ENCODE results near the gene C1QTNF1.
"Not testable (repeated sequence)": the region's sequence is repeated elsewhere in the genome, so short reads cannot be mapped to it uniquely, and the experiment has no call there.

Gene C1QTNF1

GRCh38 chr17:79022507-79022991, 1.4 kb upstream of the C1QTNF1 start:
- DNase-seq (ENCODE audit: extremely low read depth in 1 of 2, low read depth in 1 of 2), result no peak

- no peak for DNase-seq (ENCODE audit: extremely low read depth in 1 of 2, low read depth in 1 of 2)
These were observed 726 bp upstream of the C1QTNF1 start for GRCh38 chr17:79023180-79023705.

GRCh38 chr17:79024901-79025737, 1.1 kb downstream of the C1QTNF1 start:
- no peak for DNase-seq (ENCODE audit: extremely low read depth in 1 of 2, low read depth in 1 of 2)

- no peak for DNase-seq (ENCODE audit: extremely low read depth in 1 of 2, low read depth in 1 of 2)
These were observed 2.7 kb downstream of the C1QTNF1 start for GRCh38 chr17:79026376-79027273.

GRCh38 chr17:79027274-79027924, 3.4 kb downstream of the C1QTNF1 start:
- DNase-seq (ENCODE audit: extremely low read depth in 1 of 2, low read depth in 1 of 2), result no peak

- no peak for DNase-seq (ENCODE audit: extremely low read depth in 1 of 2, low read depth in 1 of 2)
These were observed 4.0 kb downstream of the C1QTNF1 start for GRCh38 chr17:79027925-79028491.

- DNase-seq (ENCODE audit: extremely low read depth in 1 of 2, low read depth in 1 of 2), result no peak
These were observed 4.7 kb downstream of the C1QTNF1 start for GRCh38 chr17:79028496-79029326.

- no peak for DNase-seq (ENCODE audit: extremely low read depth in 1 of 2, low read depth in 1 of 2)
These were observed 5.5 kb downstream of the C1QTNF1 start for GRCh38 chr17:79029327-79030009.

- not testable (repeated sequence) for DNase-seq (ENCODE audit: extremely low read depth in 1 of 2, low read depth in 1 of 2)
These were observed 6.7 kb downstream of the C1QTNF1 start for GRCh38 chr17:79030636-79031035.

GRCh38 chr17:79031996-79032875, 8.3 kb downstream of the C1QTNF1 start:
- DNase-seq (ENCODE audit: extremely low read depth in 1 of 2, low read depth in 1 of 2), result no peak

GRCh38 chr17:79033046-79033616, 9.2 kb downstream of the C1QTNF1 start:
- no peak for DNase-seq (ENCODE audit: extremely low read depth in 1 of 2, low read depth in 1 of 2)

GRCh38 chr17:79033741-79034501, 10.0 kb downstream of the C1QTNF1 start:
- no peak for DNase-seq (ENCODE audit: extremely low read depth in 1 of 2, low read depth in 1 of 2)

GRCh38 chr17:79034931-79035485, 11.0 kb downstream of the C1QTNF1 start:
- DNase-seq (ENCODE audit: extremely low read depth in 1 of 2, low read depth in 1 of 2), result no peak

- DNase-seq (ENCODE audit: extremely low read depth in 1 of 2, low read depth in 1 of 2), result no peak
These were observed 11.7 kb downstream of the C1QTNF1 start for GRCh38 chr17:79035686-79036085.

- no peak for DNase-seq (ENCODE audit: extremely low read depth in 1 of 2, low read depth in 1 of 2)
These were observed 12.2 kb downstream of the C1QTNF1 start for GRCh38 chr17:79036181-79036580.

GRCh38 chr17:79036596-79036995, 12.6 kb downstream of the C1QTNF1 start:
- no peak for DNase-seq (ENCODE audit: extremely low read depth in 1 of 2, low read depth in 1 of 2)
